ENCODE results near the gene EFHD1. TPM values are rescaled to one million over a fixed set of nuclear protein-coding genes. Genes with fewer than 3 reads are reported as not detected.

Gene EFHD1
- total and polyA plus RNA-seq, 10 donors, result 13.6 to 96.2 (median 46.4) TPM

- H3K36me3 ChIP-seq, result peaks cover 0 to 6% (median 0%) of the 10 kb centered on the region in 6 donors
- peak overlapping the region in 1 of 8 donors; percentile 16 for H3K4me3 ChIP-seq
- intact Hi-C loops (cut with DNase I; ENCODE audit: low total_unique reads), result no loop called here
- DNase-seq, result no peak
- no peaks in the 10 kb centered on the region for H3K9me3 ChIP-seq
- peak overlapping the region in 7 of 8 donors; percentile 19 to 87 (median 51) for H3K27ac ChIP-seq
- H3K4me1 ChIP-seq, result peaks cover 2 to 87% (median 39%) of the 10 kb centered on the region in 6 donors
- H3K27me3 ChIP-seq (replicated peaks in 1 of 7), result peaks cover 0 to 52% (median 31%) of the 10 kb centered on the region in 7 donors
- WGBS, 5 donors, result 59 to 70% (median 66%) methylated on average over 16 of the region's 16 CpGs
- TF ChIP-seq POLR2A (IDR thresholded peaks at IDR 0.05), result no peak
- TF ChIP-seq POLR2AphosphoS5 (IDR thresholded peaks at IDR 0.05), result peak in 2 of 3 donors; percentile 53 to 58
- no peak for TF ChIP-seq CTCF (IDR thresholded peaks at IDR 0.05 in 8 of 11, conservative IDR thresholded peaks at IDR 0.05 in 3 of 11)
Measured at GRCh38 chr2:232636788-232637420, 3.5 kb downstream of the EFHD1 start.

GRCh38 chr2:232637866-232638583 is 4.6 kb downstream of the EFHD1 start:
- Histone ChIP-seq H3K27ac (peak overlapping the region in 5 of 8 donors; percentile 8 to 68 (median 33)), H3K4me3 (no peak overlapping the region), H3K9me3 (no peaks in the 10 kb centered on the region), H3K27me3 (replicated peaks in 1 of 7) (peaks cover 0 to 41% (median 23%) of the 10 kb centered on the region in 7 donors), H3K36me3 (peaks cover 0 to 6% (median 0%) of the 10 kb centered on the region in 6 donors), H3K4me1 (peaks cover 5 to 87% (median 35%) of the 10 kb centered on the region in 6 donors)
- TF ChIP-seq POLR2AphosphoS5 (IDR thresholded peaks at IDR 0.05) (no peak), POLR2A (IDR thresholded peaks at IDR 0.05) (no peak), CTCF (IDR thresholded peaks at IDR 0.05 in 8 of 11, conservative IDR thresholded peaks at IDR 0.05 in 3 of 11) (no peak)
- WGBS, 5 donors, result 59 to 74% (median 66%) methylated on average over 11 of the region's 11 CpGs
- intact Hi-C loops (cut with DNase I; ENCODE audit: low total_unique reads), result no loop called here
- DNase-seq, result no peak

GRCh38 chr2:232641153-232641848 is 7.9 kb downstream of the EFHD1 start:
- DNase-seq, result no peak
- peaks cover 0 to 8% (median 0%) of the 10 kb centered on the region in 7 donors for H3K27me3 ChIP-seq (replicated peaks in 1 of 7)
- H3K27ac ChIP-seq, result peak overlapping the region in 2 of 8 donors; percentile 28 to 47
- H3K9me3 ChIP-seq, result no peaks in the 10 kb centered on the region
- H3K4me3 ChIP-seq, result no peak overlapping the region
- WGBS, 5 donors, result 92 to 99% (median 96%) methylated on average over 11 of the region's 11 CpGs
- H3K36me3 ChIP-seq, result peaks cover 0 to 6% (median 0%) of the 10 kb centered on the region in 6 donors
- intact Hi-C loops (cut with DNase I; ENCODE audit: low total_unique reads), result no loop called here
- TF ChIP-seq CTCF (IDR thresholded peaks at IDR 0.05 in 8 of 11, conservative IDR thresholded peaks at IDR 0.05 in 3 of 11) (no peak), POLR2A (IDR thresholded peaks at IDR 0.05) (no peak), POLR2AphosphoS5 (IDR thresholded peaks at IDR 0.05) (no peak)
- H3K4me1 ChIP-seq, result peaks cover 4 to 79% (median 20%) of the 10 kb centered on the region in 6 donors
